ENCODE measurements around the gene NTRK3.

- TF ChIP-seq CTCF (IDR thresholded peaks at IDR 0.05; ENCODE audit: insufficient read depth, low read length), result no peak
- TF ChIP-seq SPI1 (IDR thresholded peaks at IDR 0.05; ENCODE audit: borderline replicate concordance, low read depth), result no peak
- TF ChIP-seq POLR2AphosphoS5 (IDR thresholded peaks at IDR 0.05; ENCODE audit: low read depth), result no peak
- TF ChIP-seq GABPA (IDR thresholded peaks at IDR 0.05; ENCODE audit: low read depth), result no peak
Measured at GRCh38 chr15:88015228-88015860, 241.2 kb downstream of the NTRK3 start.
